ENCODE results near the gene FGF2.
"Not testable (repeated sequence)": the region's sequence is repeated elsewhere in the genome, so short reads cannot be mapped to it uniquely, and the experiment has no call there.

FGF2 gene

DNA sequence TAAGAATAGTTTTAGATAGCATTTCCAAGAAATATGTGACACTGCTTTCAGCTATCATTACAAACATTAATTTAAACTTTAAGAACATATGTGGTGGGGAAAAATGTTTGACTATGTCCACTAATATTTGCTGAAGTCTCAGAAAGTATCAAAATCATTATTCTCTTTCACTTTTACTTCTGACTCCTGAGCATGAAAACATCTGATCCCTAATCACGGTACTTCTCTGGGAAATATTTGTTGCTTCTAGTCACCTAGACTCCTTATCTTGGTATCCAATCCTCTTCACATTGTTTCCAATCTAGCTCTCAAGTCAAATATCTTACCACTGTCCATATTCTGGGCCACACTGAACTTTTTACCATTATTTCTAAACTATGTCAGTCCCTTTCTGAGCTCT lies 85.0 kb downstream of the FGF2 start:
- no peak overlapping the region for H3K4me3 ChIP-seq (ENCODE audit: low read length)
- DNase-seq (ENCODE audit: low read depth, low spot score): no peak

DNA sequence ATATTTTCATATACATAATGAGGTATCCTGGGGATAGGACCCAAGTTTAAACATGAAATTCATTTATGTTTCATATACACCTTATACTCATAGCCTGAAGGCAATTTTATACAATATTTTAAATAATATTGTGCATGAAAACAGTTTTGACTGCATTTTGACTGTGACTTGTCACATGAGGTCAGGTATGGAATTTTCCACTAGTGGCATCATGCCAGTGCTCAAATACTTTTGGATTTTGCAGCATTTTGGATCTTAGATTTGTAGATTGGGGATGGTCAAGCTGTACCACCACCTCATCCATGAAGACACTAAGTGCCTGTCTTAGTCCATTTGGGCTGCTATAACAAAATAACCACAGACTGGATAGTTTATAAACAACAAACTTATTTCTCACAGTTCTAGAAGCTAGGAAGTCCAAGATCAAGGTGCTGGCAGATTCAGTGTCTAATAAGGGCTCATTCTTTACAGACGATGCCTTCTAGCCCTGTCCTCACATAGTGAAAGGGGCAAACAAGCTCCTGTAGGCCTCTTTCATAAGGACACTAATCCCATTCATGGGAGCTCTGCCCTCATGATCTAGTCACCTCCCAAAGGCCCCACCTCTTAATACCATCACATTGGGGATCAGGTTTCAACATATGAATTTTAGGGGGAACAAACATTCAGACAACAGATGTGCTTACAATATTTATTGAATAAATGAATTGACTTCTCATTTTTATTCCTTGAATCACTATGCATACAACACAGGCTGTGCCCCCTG lies 86.4 kb downstream of the FGF2 start:
- no peak overlapping the region for H3K4me3 ChIP-seq (ENCODE audit: low read length)
- DNase-seq (ENCODE audit: low read depth, low spot score): no peak

DNA sequence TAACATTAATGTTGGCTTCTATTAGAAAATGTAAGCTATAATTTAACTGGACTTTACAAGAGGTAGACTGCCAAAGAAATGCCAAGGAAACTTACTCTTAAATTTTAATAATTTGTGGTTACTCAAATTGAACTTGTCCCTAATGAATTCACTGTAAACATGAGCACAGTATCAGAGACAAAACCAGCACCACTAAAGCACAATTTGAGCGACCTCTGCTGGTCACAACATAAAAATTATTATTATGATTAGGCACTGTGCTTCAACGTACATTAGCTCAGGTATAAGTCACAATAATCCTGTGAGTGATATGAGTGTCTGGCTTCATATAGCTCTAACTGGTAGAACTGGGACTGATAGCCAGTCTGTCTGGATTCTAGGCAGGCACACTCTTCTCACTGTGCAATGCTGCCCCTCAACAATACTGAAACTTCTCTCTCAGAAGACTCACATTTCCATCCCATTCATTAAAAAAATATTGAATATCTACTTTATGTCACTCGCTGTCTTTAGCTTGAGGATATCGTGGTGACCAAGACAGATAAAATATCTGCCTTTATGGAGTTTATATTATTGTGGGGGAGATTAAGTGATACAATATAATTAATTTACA lies 87.8 kb downstream of the FGF2 start:
- peak; percentile 45 for DNase-seq (ENCODE audit: low read depth, low spot score)
- H3K4me3 ChIP-seq (ENCODE audit: low read length): no peak overlapping the region

DNA sequence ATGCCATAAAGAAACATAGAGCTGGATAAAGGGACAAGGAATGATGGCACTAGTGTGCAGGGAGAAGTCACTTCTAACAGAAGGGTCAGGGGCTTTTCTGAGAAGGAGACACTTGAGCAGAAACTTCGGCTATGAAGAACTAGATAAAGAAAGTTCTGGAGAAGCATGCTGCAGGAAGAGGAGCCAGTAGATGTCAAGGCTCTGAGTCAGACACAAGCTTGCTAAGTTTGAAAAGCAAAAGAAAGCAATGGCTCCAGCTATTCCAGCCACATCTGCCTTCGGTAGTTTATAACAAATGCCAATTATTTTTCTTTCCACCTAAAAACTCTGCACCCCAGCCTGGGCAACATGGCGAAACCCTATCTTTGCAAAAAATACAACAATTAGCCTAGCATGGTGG lies 88.3 kb downstream of the FGF2 start:
- no peak overlapping the region for H3K4me3 ChIP-seq (ENCODE audit: low read length)
- DNase-seq (ENCODE audit: low read depth, low spot score): no peak

DNA sequence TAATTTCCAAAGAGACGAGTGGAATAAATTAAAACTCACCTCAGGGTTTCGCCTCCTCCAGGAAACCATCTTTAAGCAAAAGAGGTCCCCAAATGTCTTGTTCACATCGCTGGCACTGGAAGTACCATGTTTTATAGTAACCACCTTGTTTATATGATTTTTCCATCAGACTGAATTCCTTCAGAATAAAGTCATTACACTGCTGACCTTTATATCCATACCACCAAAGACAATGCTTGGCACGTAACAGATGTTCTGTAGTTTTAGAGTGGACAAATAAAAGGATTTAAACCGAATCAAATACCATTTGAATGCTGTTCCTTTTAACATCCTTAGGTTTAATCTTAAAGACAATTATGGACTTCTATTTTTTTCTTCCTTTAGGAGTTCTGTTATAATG lies 91.1 kb downstream of the FGF2 start:
- no peak overlapping the region for H3K4me3 ChIP-seq (ENCODE audit: low read length)
- no peak for DNase-seq (ENCODE audit: low read depth, low spot score)

DNA sequence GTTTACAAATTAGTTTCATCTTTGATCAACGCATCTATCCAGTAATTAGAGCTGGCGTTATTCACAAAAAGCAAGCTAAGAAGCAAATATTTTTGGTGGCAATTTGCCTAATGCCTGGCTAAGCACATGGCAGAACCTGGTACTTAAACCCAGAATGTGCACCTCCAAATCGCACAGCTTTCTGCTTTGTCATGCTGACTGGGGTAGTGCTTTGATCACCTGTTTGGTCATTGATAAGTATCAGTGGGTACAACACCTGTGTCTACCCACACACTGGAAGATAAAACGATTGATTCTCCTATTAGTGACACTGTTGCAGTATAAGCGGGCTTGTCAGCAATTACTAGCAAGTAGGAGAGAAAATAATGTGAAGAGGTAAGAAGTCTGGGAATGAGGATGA lies 93.8 kb downstream of the FGF2 start:
- DNase-seq (ENCODE audit: low read depth, low spot score): no peak

DNA sequence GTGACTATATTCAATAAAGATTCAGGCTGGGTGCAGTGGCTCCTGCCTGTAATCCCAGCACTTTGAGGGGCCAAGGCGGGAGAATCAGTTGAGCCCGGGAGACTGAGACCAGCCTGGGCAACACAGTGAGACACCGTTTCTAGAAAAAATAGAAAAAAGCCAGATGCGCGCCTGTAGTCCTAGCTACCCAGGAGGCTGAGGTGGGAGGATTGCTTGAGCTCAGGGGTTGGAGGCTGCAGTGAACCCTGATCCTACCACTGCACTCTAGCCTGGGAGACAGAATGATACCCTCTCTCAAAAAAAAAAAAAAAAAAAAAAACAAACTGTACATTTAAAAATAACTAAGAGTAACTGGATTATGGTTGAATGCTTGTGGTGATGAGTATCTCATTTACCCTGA lies 94.7 kb downstream of the FGF2 start:
- DNase-seq (ENCODE audit: low read depth, low spot score): no peak
- H3K4me3 ChIP-seq (ENCODE audit: low read length): peak overlapping the region; percentile 75

More for the DNA sequence above, 93.8 kb downstream of the FGF2 start:
- no peak overlapping the region for H3K4me3 ChIP-seq (ENCODE audit: low read length)

DNA sequence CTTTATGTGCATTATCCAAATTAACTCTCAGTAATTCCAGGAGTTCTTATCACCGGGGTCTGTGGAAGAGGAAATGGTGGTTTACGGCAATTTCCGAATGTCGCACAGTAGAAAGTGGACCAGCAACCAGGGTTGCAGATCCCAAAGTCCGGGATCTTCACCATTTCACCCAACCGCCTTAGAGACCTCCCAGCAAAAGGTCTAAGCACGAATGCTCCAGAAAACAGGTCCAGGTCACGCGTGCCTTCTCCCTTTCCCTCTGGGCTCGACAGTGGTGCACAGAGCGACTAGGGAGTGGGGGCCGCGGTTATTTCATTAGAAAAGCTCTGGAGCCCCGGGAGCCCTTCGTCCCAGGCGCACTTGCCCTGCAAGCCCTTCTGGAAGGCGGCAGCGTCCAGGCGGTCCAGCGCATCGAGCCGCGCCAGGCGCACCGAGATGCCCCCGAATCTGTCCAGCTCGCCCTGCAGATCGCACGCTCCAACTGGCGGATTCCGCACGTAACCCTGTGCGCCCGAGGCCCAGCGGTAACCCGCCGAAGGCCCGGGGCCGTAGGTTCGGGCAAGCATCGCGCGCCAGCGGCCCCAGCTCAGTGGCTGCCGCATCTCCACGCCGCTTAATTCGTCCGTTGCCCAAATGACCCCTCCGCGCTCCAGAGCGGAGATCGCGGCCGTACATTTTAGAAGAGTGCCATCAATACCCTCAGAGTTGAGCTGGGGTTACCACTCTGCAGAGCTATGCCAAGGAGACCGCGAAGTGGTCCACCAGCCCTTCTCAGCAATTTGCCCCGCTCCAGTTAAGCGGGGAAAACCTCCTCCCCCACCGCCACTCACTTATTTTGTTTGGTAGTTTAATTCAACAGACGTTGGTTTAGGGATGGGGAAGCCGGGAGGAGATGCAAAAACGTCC lies 95.6 kb downstream of the FGF2 start, which contains the start of gene NUDT6:
Gene NUDT6 (minus strand): TSS at position 627 of the 906 bp plus-strand sequence. CDS start 25 bp downstream, at position 602.
- DNase-seq (ENCODE audit: low read depth, low spot score): no peak
- H3K4me3 ChIP-seq (ENCODE audit: low read length): peak within 1 kb of the TSS; percentile 75

DNA sequence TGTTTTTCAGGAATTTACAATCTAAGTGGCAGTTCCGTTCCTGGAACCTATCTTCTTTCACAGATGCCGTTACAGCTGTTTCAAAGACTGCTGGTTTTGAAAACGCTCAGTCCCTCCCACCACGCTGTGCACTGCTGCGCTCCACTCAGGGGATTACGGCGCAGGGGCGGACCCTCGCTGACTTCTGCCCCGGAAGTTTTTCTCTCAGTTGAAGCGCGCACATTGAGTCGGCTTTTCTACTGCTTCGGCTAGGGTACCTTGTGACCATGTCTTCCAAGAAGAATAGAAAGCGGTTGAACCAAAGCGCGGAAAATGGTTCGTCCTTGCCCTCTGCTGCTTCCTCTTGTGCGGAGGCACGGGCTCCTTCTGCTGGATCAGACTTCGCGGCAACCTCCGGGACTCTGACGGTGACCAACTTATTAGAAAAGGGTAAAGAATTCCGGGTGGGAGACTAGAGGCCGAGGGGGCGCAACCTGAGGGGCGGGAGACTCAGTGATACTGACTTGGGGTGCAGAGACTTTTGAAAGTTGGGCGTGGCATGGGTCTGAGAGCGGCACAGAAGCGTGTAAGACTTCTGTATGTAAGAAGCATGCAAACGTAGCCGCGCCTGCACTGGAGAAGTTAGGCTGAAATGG lies 96.4 kb downstream of the FGF2 start:
- peak; percentile 91 for DNase-seq (ENCODE audit: low read depth, low spot score)

DNA sequence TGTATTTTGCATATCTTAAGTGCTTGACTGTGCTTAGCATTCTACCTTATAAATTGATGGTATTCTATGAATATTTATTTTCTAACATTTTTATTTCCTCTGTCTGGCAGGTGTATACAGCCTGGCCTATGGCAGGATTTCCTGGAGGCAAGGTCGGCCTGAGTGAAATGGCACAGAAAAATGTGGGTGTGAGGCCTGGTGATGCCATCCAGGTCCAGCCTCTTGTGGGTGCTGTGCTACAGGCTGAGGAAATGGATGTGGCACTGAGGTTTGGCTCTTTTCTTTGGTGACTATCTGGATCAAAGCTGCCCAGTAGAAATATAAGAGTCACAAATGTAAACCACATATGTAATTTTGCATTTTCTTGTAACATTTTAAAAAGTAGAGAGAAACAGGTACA lies 102.3 kb downstream of the FGF2 start:
- no peak overlapping the region for H3K4me3 ChIP-seq (ENCODE audit: low read length)
- peak; percentile 36 for DNase-seq (ENCODE audit: low read depth, low spot score)

More for the DNA sequence above, 96.4 kb downstream of the FGF2 start:
- peak overlapping the region; percentile 75 for H3K4me3 ChIP-seq (ENCODE audit: low read length)

DNA sequence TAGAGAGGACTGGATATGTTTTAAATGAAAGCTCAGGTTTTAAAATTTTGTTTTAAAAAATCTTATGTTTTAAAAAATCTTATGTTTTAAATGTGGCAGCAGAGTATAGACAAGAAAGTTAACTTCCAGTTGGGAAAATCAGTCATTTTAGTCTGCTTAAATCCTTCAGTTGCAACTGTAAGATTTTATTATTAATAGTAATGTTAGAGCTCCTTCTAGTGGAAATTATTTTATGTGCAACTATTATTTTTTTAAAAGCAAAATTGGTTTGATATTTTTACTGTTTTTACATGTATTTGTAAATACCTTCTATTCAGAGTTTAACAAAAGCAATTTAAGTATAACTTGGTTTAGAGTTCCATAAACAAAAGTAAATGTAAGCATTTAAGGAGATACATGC lies 104.2 kb downstream of the FGF2 start:
- DNase-seq (ENCODE audit: low read depth, low spot score): no peak
- no peak overlapping the region for H3K4me3 ChIP-seq (ENCODE audit: low read length)

DNA sequence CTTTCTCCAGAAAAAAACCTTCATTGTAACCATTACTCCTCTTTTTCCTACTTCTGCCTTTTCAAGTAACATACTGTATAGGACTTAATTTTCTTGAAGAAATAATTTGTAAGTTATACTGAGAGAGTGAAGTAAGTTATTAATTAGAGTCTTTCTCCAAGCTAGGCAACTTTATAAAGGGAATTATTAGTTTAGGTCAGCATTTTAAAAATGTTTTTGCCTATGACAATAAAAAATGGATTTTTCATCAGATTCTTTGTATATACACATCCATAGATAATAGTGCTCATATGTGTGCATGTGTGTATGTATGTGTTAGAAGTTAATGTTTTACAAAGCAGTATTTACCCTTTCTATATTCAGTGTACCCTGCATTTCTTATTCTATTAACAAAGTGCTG lies 106.1 kb downstream of the FGF2 start:
- no peak for DNase-seq (ENCODE audit: low read depth, low spot score)
- no peak overlapping the region for H3K4me3 ChIP-seq (ENCODE audit: low read length)

DNA sequence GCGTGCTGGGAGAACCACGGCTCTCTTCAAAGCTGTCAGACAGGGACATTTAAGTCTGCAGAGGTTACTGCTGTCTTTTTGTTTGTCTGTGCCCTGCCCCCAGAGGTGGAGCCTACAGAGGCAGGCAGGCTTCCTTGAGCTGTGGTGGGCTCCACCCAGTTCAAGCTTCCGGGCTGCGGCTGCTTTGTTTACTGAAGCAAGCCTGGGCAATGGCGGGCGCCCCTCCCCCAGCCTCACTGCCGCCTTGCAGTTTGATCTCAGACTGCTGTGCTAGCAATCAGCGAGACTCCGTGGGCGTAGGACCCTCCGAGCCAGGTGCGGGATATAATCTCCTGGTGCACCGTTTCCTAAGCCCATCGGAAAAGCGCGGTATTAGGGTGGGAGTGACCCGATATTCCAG lies 118.5 kb downstream of the FGF2 start:
- DNase-seq (ENCODE audit: low read depth, low spot score): not testable (repeated sequence)
- H3K4me3 ChIP-seq (ENCODE audit: low read length): peak overlapping the region; percentile 60

DNA sequence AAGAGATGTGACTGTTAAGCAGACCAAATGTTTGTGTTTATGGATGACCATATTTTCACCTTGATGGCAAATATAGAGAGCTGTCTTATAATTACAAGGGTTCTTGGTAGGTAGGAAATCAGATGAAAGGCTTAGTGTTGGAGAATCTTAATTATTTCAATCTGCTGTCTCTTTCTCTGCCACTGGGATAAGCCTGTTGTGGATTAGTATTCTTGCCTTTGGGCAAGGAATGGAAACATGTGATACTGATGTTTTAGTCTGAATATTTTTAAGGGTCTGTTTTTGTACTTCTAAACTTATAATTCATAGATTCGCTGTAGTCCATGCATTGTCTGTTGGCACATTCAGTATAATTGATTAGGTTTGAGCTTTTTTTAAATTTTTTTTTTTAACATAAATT lies 119.5 kb downstream of the FGF2 start:
- no peak for DNase-seq (ENCODE audit: low read depth, low spot score)
- peak overlapping the region; percentile 60 for H3K4me3 ChIP-seq (ENCODE audit: low read length)

All from Jurkat, Clone E6-1 (cell line).